ENCODE measurements around the gene EXOC3L1. TPM values are rescaled to one million over a fixed set of nuclear protein-coding genes. Genes with fewer than 3 reads are reported as not detected.
A peak's percentile ranks its signal among the peaks of the same experiment; 100 is the strongest.

EXOC3L1 gene
- polyA plus RNA-seq, 1 experiment = not detected

DNA sequence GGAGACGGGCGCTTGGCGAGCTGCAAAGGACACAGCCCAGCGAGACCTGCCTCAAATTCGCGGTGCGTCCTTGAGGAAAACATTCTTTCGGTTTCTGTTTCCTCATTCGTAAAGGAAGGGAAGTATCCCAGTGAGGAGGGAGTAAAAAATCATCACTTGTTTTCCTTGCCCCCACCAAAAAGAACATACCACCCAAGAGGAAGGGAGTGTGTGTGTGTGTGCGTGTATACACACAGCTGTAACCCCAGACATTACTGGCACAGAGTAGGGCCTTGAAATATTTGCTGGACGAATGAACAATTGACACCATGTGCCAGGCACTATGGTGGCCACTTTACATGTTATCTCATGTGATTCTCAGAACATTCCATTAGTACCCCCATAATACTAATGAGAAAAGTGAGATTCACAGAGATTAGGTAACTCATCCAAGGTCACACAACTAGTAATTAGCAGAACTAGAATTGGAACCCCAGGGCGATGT is 4.2 kb downstream of the EXOC3L1 start:
- CTCF ChIA-PET = interaction anchor here (0.8 to 3.1 kb wide), 34 partner anchors 9 to 304 kb away, joined by 3 to 26 read pairs (median 4); partner anchors contain the start of genes B3GNT9, CES3, CES4A and NOL3
- DNase-seq (ENCODE audit: low read depth) = no peak
- H3K27me3 ChIP-seq (ENCODE audit: control insufficient read depth, insufficient read depth, low read length) = no peaks in the 10 kb centered on the region
- no peaks in the 10 kb centered on the region for H3K36me3 ChIP-seq (ENCODE audit: control insufficient read depth, insufficient read depth, low read length)
- no peak overlapping the region for H3K4me3 ChIP-seq (ENCODE audit: low read depth, low read length)
- POLR2A ChIA-PET = no interaction called here
- TF ChIP-seq, protein P1, sequence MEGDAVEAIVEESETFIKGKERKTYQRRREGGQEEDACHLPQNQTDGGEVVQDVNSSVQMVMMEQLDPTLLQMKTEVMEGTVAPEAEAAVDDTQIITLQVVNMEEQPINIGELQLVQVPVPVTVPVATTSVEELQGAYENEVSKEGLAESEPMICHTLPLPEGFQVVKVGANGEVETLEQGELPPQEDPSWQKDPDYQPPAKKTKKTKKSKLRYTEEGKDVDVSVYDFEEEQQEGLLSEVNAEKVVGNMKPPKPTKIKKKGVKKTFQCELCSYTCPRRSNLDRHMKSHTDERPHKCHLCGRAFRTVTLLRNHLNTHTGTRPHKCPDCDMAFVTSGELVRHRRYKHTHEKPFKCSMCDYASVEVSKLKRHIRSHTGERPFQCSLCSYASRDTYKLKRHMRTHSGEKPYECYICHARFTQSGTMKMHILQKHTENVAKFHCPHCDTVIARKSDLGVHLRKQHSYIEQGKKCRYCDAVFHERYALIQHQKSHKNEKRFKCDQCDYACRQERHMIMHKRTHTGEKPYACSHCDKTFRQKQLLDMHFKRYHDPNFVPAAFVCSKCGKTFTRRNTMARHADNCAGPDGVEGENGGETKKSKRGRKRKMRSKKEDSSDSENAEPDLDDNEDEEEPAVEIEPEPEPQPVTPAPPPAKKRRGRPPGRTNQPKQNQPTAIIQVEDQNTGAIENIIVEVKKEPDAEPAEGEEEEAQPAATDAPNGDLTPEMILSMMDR (IDR thresholded peaks at IDR 0.05; ENCODE audit: insufficient read depth, low read depth, low read length) = no peak

DNA sequence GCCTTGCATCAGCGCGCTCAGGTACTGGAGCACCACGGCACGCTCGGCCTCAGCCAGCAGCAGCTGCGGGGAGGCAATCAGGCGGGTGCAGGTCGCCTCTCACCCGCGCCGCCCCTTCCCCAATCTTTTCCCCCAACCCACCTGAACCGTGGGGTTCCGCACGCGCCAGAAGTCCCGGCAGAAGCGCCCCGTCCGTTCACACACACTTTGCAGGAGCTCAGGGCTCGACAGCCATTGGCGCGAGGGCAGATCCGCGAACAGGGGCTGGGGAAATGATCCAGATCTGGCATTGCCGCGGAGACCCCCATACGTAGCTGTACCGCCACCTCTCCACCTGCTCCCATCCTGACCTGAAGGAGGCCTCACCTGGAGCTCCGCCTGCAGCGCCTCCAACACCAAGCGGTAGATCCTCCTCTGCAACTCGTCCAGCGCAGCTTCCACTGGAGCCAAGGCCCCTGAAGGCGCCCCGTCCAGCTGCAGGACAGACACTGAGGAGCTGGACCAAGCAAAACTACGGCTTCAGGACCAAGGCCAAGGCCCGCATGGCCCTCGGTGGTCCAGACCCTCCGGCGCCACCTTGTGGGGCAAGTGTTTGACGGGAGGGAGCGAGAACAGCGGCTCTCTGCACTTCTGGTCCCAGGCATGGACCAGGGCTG is 4.8 kb downstream of the EXOC3L1 start:
- no peak overlapping the region for H3K4me3 ChIP-seq (ENCODE audit: low read depth, low read length)
- TF ChIP-seq, protein P1 (IDR thresholded peaks at IDR 0.05; ENCODE audit: insufficient read depth, low read depth, low read length) = peak; percentile 93
- ChIA-PET CTCF (interaction anchor here (0.7 to 3.1 kb wide), 35 partner anchors 10 to 305 kb away, joined by 3 to 26 read pairs (median 4); partner anchors contain the start of genes B3GNT9, CES3, CES4A and NOL3), POLR2A (no interaction called here)
- no peaks in the 10 kb centered on the region for H3K27me3 ChIP-seq (ENCODE audit: control insufficient read depth, insufficient read depth, low read length)
- no peak for DNase-seq (ENCODE audit: low read depth)
- H3K36me3 ChIP-seq (ENCODE audit: control insufficient read depth, insufficient read depth, low read length) = no peaks in the 10 kb centered on the region

DNA sequence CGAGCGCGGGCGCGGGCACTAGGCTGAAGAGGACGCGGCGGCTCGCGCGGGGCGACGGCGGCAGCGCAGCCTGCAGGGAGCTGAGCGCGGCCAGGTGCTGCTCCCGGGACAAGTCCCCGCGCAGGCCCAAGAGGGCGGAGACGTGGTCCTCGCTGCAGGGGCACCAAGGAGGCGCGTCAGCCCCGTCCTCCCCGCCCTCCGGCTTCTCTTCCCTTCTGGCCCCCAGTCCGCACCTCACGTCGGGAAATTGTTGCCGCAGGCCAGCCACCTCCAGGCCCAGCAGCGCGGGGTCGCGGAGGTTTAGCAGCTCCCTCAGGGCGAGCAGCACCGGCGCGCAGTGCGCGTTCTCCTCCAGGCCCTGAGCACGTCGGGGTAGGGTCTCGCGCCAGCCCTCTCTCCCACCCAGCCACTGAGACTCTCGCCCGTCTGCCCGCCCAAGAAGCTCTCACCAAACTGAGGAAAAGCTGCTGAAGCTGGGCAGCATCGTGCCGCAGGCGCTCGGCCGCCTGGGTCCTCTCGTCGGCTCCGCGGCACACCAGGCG is 5.4 kb downstream of the EXOC3L1 start:
- CTCF ChIA-PET = interaction anchor here (0.7 to 3.1 kb wide), 28 partner anchors 10 to 306 kb away, joined by 3 to 26 read pairs (median 6); partner anchors contain the start of genes CES4A and NOL3
- H3K4me3 ChIP-seq (ENCODE audit: low read depth, low read length) = peak overlapping the region; percentile 60
- no peaks in the 10 kb centered on the region for H3K36me3 ChIP-seq (ENCODE audit: control insufficient read depth, insufficient read depth, low read length)
- POLR2A ChIA-PET = no interaction called here
- DNase-seq (ENCODE audit: low read depth) = no peak
- no peaks in the 10 kb centered on the region for H3K27me3 ChIP-seq (ENCODE audit: control insufficient read depth, insufficient read depth, low read length)
- TF ChIP-seq, protein P1 (IDR thresholded peaks at IDR 0.05; ENCODE audit: insufficient read depth, low read depth, low read length) = no peak

DNA sequence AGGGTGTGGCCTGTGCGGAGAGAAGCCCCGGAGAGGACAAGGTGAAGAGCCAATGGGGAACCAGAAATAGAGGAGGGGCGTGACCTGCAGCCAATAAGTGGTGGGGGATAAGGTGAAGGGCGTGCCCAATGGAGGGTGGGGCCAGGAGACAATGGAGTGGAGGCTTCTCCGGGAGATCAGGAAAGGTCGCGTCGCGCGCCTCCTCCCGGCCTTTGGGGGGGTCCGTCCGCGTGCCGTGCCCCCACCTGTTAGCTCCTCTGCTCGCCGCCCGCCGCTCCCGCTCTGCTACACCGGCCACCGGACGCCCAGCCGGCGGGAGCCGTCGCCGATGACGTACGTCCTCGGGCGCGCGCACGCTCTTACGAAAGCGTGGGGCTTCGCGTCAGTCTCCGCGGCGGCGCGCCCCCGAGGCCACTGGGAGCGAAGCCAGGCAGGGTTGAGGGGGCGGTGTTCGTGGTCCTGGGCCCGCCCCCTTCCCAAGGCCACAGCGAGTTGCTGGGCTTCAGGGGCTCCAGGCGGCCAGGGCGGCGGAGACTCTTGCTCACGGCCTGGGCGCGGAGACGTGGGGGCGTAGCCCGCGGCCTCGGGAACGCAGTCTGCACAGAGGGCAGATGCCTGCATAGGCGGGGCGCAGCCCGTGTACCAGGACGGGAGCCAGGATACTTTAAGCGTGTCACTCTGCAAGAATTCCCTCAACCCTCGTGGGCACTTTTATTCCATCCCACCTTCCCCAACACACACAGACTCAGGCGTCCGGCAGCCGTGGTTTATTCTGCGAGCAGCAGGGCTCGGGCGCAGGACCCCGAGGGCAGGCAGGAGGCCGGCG is 6.1 kb downstream of the EXOC3L1 start, which contains the start of gene MATCAP1:
MATCAP1 (minus strand) TSS at position 337 of the 826 bp plus-strand sequence. CDS start 3,353 bp downstream, outside the sequence.
- DNase-seq (ENCODE audit: low read depth) = peak; percentile 83
- Histone ChIP-seq H3K36me3 (ENCODE audit: control insufficient read depth, insufficient read depth, low read length) (no peaks in the 10 kb centered on the region), H3K27me3 (ENCODE audit: control insufficient read depth, insufficient read depth, low read length) (no peaks in the 10 kb centered on the region), H3K4me3 (ENCODE audit: low read depth, low read length) (peak within 1 kb of the TSS; percentile 60)
- TF ChIP-seq, protein P1 (IDR thresholded peaks at IDR 0.05; ENCODE audit: insufficient read depth, low read depth, low read length) = no peak
- POLR2A ChIA-PET = no interaction called here
- CTCF ChIA-PET = interaction anchor here (0.8 to 3.1 kb wide), 12 partner anchors 9 to 282 kb away, joined by 3 to 26 read pairs (median 10); partner anchors contain the start of genes CES4A, NOL3 and TMEM208
